Stimulated activated CD4-positive, alpha-beta T cell treated with anti-CD3 and anti-CD28 coated beads, TNF-alpha, amount 100 ng/mL, for 1 hour (primary cell): ENCODE results near the gene OR1F1.

ENCODE experiments used
- DNase-seq, 3 donors: peaks; one replicate each; pipeline ENCODE4 v3.0.0-alpha.2; 2020; ENCODE audit warnings: low read depth in 3 of 3, low spot score in 1 of 3

The OR1F1 gene

GRCh38 chr16:3246876-3247275, 58.9 kb downstream of the OR1F1 start:
- no peak for DNase-seq

GRCh38 chr16:3248596-3248995, 60.6 kb downstream of the OR1F1 start:
- DNase-seq = no peak

GRCh38 chr16:3249020-3249419, 61.0 kb downstream of the OR1F1 start:
- no peak for DNase-seq

- DNase-seq = no peak
Measured at GRCh38 chr16:3249451-3249850, 61.4 kb downstream of the OR1F1 start.

GRCh38 chr16:3252967-3253366, 65.0 kb downstream of the OR1F1 start:
- DNase-seq = no peak

- no peak for DNase-seq
Measured at GRCh38 chr16:3254309-3254708, 66.3 kb downstream of the OR1F1 start.
